WI38 (cell line): ENCODE results near the gene DUT.
A peak's percentile ranks its signal among the peaks of the same experiment; 100 is the strongest.

Source experiments
- H3K4me3 ChIP-seq: 2 replicates; pipeline ENCODE4 v1.5.1; 2011; ENCODE audit warnings: low read depth, mild to moderate bottlenecking, control low read depth, low read length
- CTCF ChIP-seq: IDR thresholded peaks from 2 replicates; pipeline ENCODE4 v1.5.1; 2012; ENCODE audit warnings: low read depth, mild to moderate bottlenecking, control low read depth, low read length

DUT gene

GRCh38 chr15:48355377-48355776 lies 24.1 kb downstream of the DUT start:
- H3K4me3 ChIP-seq, result no peak overlapping the region

GRCh38 chr15:48358229-48359152 lies 27.3 kb downstream of the DUT start:
- H3K4me3 ChIP-seq, result no peak overlapping the region
- TF ChIP-seq CTCF, result peak; percentile 19; the same call in 1 of the 2 replicates

More at GRCh38 chr15:48355377-48355776, 24.1 kb downstream of the DUT start:
- TF ChIP-seq CTCF, result no peak

- TF ChIP-seq CTCF, result no peak
These were observed 29.6 kb downstream of the DUT start for GRCh38 chr15:48360841-48361240.

GRCh38 chr15:48361685-48362084 lies 30.5 kb downstream of the DUT start:
- no peak overlapping the region for H3K4me3 ChIP-seq
- TF ChIP-seq CTCF, result no peak

More at GRCh38 chr15:48360841-48361240, 29.6 kb downstream of the DUT start:
- no peak overlapping the region for H3K4me3 ChIP-seq

- no peak for TF ChIP-seq CTCF
These were observed 32.2 kb downstream of the DUT start for GRCh38 chr15:48363474-48363873.

GRCh38 chr15:48365575-48365974 lies 34.3 kb downstream of the DUT start:
- TF ChIP-seq CTCF, result no peak

More at GRCh38 chr15:48363474-48363873, 32.2 kb downstream of the DUT start:
- H3K4me3 ChIP-seq, result no peak overlapping the region

More at GRCh38 chr15:48365575-48365974, 34.3 kb downstream of the DUT start:
- no peak overlapping the region for H3K4me3 ChIP-seq
